LNCAP (cell line): Measurements from ENCODE around the gene CD81.

Source experiments
- TF ChIP-seq, protein P1 (sequence below): fragments of 450-650 bp; IDR thresholded peaks from 2 replicates; pipeline ENCODE4 v1.5.1; 2017; ENCODE audit warnings: mild to moderate bottlenecking

CD81 gene

GRCh38 chr11:2389377-2390026 lies 12.4 kb downstream of the CD81 start:
- TF ChIP-seq, protein P1, sequence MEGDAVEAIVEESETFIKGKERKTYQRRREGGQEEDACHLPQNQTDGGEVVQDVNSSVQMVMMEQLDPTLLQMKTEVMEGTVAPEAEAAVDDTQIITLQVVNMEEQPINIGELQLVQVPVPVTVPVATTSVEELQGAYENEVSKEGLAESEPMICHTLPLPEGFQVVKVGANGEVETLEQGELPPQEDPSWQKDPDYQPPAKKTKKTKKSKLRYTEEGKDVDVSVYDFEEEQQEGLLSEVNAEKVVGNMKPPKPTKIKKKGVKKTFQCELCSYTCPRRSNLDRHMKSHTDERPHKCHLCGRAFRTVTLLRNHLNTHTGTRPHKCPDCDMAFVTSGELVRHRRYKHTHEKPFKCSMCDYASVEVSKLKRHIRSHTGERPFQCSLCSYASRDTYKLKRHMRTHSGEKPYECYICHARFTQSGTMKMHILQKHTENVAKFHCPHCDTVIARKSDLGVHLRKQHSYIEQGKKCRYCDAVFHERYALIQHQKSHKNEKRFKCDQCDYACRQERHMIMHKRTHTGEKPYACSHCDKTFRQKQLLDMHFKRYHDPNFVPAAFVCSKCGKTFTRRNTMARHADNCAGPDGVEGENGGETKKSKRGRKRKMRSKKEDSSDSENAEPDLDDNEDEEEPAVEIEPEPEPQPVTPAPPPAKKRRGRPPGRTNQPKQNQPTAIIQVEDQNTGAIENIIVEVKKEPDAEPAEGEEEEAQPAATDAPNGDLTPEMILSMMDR: no peak

GRCh38 chr11:2390091-2390724 lies 13.1 kb downstream of the CD81 start:
- TF ChIP-seq, protein P1: no peak

GRCh38 chr11:2390725-2391151 lies 13.6 kb downstream of the CD81 start:
- TF ChIP-seq, protein P1: no peak

DNA sequence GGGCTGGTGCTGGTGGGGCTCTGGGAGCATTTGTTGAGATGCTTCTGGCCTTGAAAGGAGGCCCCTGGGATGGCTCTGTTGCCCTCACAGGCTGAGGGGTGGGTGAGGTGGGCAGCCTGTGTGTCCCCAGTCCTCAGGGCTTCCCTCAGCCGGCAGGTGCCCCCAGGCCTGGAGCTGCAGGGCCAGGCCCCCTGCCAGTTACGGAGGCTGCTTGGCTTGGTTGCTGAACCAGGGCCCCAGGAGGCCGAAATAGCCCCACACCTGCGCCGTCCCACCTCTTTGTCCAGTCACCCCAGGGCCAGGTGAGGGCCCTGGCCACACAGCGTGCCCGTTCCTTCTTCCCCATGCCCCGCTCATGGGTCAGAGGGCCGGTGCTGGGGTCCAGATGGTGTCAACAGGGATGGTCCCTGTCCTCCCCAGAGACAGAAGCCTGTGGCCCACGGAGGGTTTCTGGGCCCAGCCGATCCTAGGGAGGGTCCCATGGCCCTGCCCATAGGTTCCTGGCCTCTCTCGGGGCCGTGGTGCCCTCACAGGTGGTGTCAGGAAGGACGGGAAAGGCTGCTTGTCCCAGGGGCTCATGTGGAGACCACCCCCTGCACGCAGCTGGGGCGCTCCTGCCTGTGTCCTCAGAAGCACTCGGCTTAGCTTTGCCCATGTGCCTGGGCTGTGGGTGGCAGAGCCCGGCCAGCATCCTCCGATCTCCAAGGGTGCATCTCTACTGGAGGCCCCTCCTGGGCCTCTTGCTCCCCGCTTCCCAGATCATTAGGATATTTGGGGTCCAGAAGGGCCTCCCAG lies 14.3 kb downstream of the CD81 start:
- TF ChIP-seq, protein P1: no peak

DNA sequence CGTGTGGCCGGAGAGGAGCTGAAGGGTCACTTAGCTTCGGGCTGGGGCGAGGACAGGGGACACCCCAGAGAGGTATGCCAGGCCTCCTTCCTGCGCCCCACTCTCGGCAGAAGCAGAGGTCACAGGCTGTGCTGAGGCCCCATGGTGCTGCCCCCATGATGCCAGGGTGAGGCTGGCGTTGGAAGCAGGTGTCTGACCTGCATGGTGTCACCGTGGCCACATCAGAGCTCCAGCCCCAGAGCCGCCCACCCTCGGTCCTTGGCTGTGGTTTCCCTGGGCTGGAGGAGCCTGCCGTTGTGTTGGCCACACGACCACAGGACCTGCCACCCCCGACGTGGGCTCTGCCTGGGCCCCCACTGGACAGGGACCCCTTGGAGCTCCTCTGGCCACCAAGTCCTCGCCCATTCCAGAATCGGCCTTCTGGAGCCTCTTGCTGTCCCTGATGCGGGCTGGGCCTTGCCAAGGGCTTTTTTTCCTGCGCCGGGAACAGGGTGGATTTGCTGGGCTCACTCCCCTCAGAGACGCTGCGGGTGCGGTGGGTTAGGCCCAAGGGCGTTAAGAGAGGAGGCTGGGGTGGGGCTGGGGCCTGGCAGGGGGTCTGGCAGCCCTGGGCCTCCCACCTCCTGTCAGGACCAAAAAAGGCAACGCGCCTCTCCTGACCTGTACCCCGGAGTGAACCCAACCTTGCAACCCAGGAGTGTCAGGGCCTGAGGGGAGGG lies 15.3 kb downstream of the CD81 start:
- TF ChIP-seq, protein P1: no peak

DNA sequence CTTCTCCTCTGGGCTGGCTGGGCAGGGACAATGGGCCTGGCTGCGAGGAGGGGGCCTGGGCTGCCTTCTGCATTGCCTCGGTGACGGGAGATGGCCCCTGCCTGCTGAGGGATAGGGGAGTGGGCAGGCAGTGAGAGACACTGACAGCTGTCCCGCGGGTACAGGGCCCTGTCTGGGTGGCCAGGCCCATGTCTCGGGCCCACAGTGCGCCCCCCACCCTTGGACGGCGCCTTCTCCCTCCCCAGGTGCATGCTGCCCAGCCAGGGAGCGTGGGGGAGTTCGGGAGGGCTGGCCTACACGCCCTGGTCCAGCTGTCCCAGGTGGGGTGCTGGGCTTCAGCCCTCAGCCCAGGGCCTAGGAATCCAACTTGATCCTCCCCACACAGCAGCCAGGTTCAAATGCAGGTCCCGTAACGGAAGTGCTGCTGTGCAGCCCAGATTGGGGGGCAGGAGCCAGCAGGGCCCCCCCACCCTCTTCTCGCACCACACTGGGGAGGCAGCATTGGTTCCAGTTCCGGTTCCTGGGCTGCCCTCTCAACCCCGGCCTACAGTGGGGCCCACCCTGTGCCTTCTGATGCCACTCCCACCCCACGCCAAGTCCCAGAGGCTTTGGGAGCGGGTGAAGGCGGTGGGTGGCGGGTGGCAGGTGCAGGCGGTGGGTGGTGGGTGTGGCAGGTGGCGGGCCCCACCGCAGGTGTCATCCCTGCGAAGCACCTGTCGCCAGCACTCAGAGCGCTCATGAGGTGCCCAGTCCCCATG lies 16.2 kb downstream of the CD81 start:
- TF ChIP-seq, protein P1: no peak
